ENCODE results near the gene ZC3H7B.

- no peak for TF ChIP-seq POLR2A (IDR thresholded peaks at IDR 0.05; ENCODE audit: low read depth, low read length)
- no peak for TF ChIP-seq CTCF (IDR thresholded peaks at IDR 0.05; ENCODE audit: extremely low read depth in 1 of 2, insufficient read depth in 1 of 2, low read depth in 1 of 2, low read length in 2 of 2)
Observed at GRCh38 chr22:41302021-41302767, 869 bp downstream of the ZC3H7B start.

Measured in endothelial cell of umbilical vein (primary cell).